Spleen (tissue), 11 donors: Measurements from ENCODE around the gene MT1B. TPM values are rescaled to one million over a fixed set of nuclear protein-coding genes. Genes with fewer than 3 reads are reported as not detected.
"Not testable (repeated sequence)": the region's sequence is repeated elsewhere in the genome, so short reads cannot be mapped to it uniquely, and the experiment has no call there.

ENCODE experiments used
- DNase-seq: peaks from one replicate; pipeline ENCODE4 v3.0.0-alpha.2; 2020
- H3K27ac ChIP-seq, 8 donors: fragments of 200-600 bp; sonication (generic) in 7 of 8; 1 replicate in 4 of 8; 2 replicates in 4 of 8; pipeline versions ENCODE4 v1.5.0 to v1.8.0; 2016 to 2021; ENCODE audit warnings: inconsistent platforms in 4 of 8, mild to moderate bottlenecking in 4 of 8, moderate library complexity in 1 of 8
- H3K27me3 ChIP-seq, 7 donors: fragments of 200-600 bp; sonication (generic) in 6 of 7; replicated peaks in 1 of 7; 1 replicate in 4 of 7; 2 replicates in 3 of 7; pipeline versions ENCODE4 v1.5.0 to v1.8.0; 2016 to 2021; ENCODE audit warnings: inconsistent platforms in 3 of 7, mild to moderate bottlenecking in 1 of 7
- H3K36me3 ChIP-seq, 6 donors: fragments of 200-600 bp; sonication (generic) in 5 of 6; 1 replicate in 4 of 6; 2 replicates in 2 of 6; pipeline versions ENCODE4 v1.5.0 to v1.8.0; 2016 to 2021; ENCODE audit warnings: inconsistent platforms in 2 of 6
- H3K4me1 ChIP-seq, 6 donors: fragments of 200-600 bp; sonication (generic) in 5 of 6; 1 replicate in 3 of 6; 2 replicates in 3 of 6; pipeline versions ENCODE4 v1.5.0 to v1.8.0; 2016 to 2021; ENCODE audit warnings: inconsistent platforms in 3 of 6
- H3K4me3 ChIP-seq, 8 donors: fragments of 200-600 bp; sonication (generic) in 7 of 8; 1 replicate in 4 of 8; 2 replicates in 4 of 8; pipeline versions ENCODE4 v1.5.0 to v1.8.0; 2016 to 2021; ENCODE audit warnings: inconsistent platforms in 4 of 8, mild to moderate bottlenecking in 4 of 8, moderate library complexity in 2 of 8
- H3K9me3 ChIP-seq, 8 donors: fragments of 200-600 bp; sonication (generic) in 7 of 8; 1 replicate in 4 of 8; 2 replicates in 4 of 8; pipeline versions ENCODE4 v1.5.0 to v1.8.0; 2016 to 2021; ENCODE audit warnings: inconsistent platforms in 4 of 8
- CTCF ChIP-seq, 11 experiments: fragments of 200-600 bp in 7 of 11; fragments of 450-650 bp in 4 of 11; sonication (generic) in 4 of 11; IDR thresholded peaks in 8 of 11; conservative IDR thresholded peaks in 3 of 11; 1 replicate in 7 of 11; 2 replicates in 4 of 11; pipeline versions ENCODE4 v1.4.0 to v1.8.0; 2016 to 2021; ENCODE audit warnings: antibody characterized with exemption in 11 of 11, inconsistent platforms in 4 of 11, mild to moderate bottlenecking in 1 of 11
- POLR2A ChIP-seq, 3 donors: fragments of 450-650 bp; IDR thresholded peaks; one replicate each; pipeline ENCODE4 v1.5.1; 2017; ENCODE audit warnings: antibody characterized with exemption in 3 of 3, mild to moderate bottlenecking in 1 of 3
- POLR2AphosphoS5 ChIP-seq, 3 donors: sonication (generic); formaldehyde crosslinking; IDR thresholded peaks; one replicate each; pipeline ENCODE4 v1.5.1; 2017; ENCODE audit warnings: antibody characterized with exemption in 3 of 3
- WGBS, 5 donors: extraction: QIAGEN DNeasy Blood & Tissue Kit in 3 of 5; methylation state at CpG; one replicate each; pipeline versions ENCODE4 v1.1.5 to v1.1.7; 2013 to 2018; 5-methylcytosine and 5-hydroxymethylcytosine counted together
- intact Hi-C: fragments of 100-400 bp; cut with DNase I; formaldehyde crosslinking; loops from one replicate; pipeline ENCODE4 v1.15.0; 2023; ENCODE audit warnings: low total_unique reads
- polyA plus RNA-seq, 3 donors: library from polyadenylated mRNA; stranded (reverse); fragments of 200-250 nt; gene quantifications; one replicate each; pipeline ENCODE4 v1.2.1, GENCODE V29; 2013
- total RNA-seq, 7 donors: library from RNA; depleted of rRNA in 3 of 7; stranded (reverse); fragments of >200 nt in 3 of 7; fragmentation: NEBNext Ultra II Directional in 4 of 7; extraction: Animal tissue kit (Norgen Biotek cat#: 25700) in 4 of 7; gene quantifications; one replicate each; pipeline versions ENCODE4 v1.1.0 to v1.2.1, GENCODE V29; 2016 to 2021
- donor health status: healthy with polysubstance abuse.
- donor health status: DM: no; HTN: no; CAD: no; lungs with moderate emphysema.
- donor health status: DM: no; HTN: no; CAD: no.
- donor health status: Bipolar disorder and iron deficiency.
- donor health status: healthy.
- donor health status: DM: no; HTN: no; CAD: no.
- donor health status: DM: yes; HTN: yes; CAD: no.

The MT1B gene
- total and polyA plus RNA-seq, 10 donors: not detected

GRCh38 chr16:56620339-56620897, 31.3 kb upstream of the MT1B start:
- intact Hi-C loops: no loop called here
- Histone ChIP-seq H3K4me3 (no peak overlapping the region), H3K9me3 (no peaks in the 10 kb centered on the region), H3K4me1 (peaks cover 0 to 23% (median 18%) of the 10 kb centered on the region in 6 donors), H3K27me3 (peaks cover 0 to 41% (median 12%) of the 10 kb centered on the region in 7 donors), H3K36me3 (no peaks in the 10 kb centered on the region), H3K27ac (no peak overlapping the region)
- 78 to 92% (median 85%) methylated on average over 7 to 8 of the region's 8 CpGs for WGBS, 5 donors
- DNase-seq: no peak
- TF ChIP-seq POLR2AphosphoS5 (IDR thresholded peaks at IDR 0.05): no peak
- TF ChIP-seq POLR2A (IDR thresholded peaks at IDR 0.05): no peak
- TF ChIP-seq CTCF (IDR thresholded peaks at IDR 0.05 in 8 of 11, conservative IDR thresholded peaks at IDR 0.05 in 3 of 11): no peak

- 67 to 88% (median 79%) methylated on average over 4 of the region's 4 CpGs for WGBS, 5 donors
- peaks cover 0 to 49% (median 18%) of the 10 kb centered on the region in 7 donors for H3K27me3 ChIP-seq
- H3K4me3 ChIP-seq, H3K9me3 ChIP-seq, DNase-seq, H3K36me3 ChIP-seq, intact Hi-C loops, H3K27ac ChIP-seq: not testable (repeated sequence)
- peaks cover 3 to 33% (median 26%) of the 10 kb centered on the region in 6 donors for H3K4me1 ChIP-seq
These were observed 29.8 kb upstream of the MT1B start for GRCh38 chr16:56621665-56622445.

GRCh38 chr16:56623184-56623583, 28.5 kb upstream of the MT1B start:
- H3K9me3 ChIP-seq, H3K4me3 ChIP-seq, H3K27ac ChIP-seq, DNase-seq, intact Hi-C loops, H3K36me3 ChIP-seq: not testable (repeated sequence)
- H3K27me3 ChIP-seq: peaks cover 0 to 44% (median 18%) of the 10 kb centered on the region in 7 donors
- H3K4me1 ChIP-seq: peaks cover 0 to 25% (median 16%) of the 10 kb centered on the region in 6 donors
- WGBS, 5 donors: 85 to 93% (median 91%) methylated on average over 5 of the region's 5 CpGs

GRCh38 chr16:56623637-56624036, 28.0 kb upstream of the MT1B start:
- intact Hi-C loops: no loop called here
- 91 to 99% (median 96%) methylated on average over 2 of the region's 2 CpGs for WGBS, 5 donors
- Histone ChIP-seq H3K9me3 (no peaks in the 10 kb centered on the region), H3K4me1 (peaks cover 0 to 25% (median 16%) of the 10 kb centered on the region in 6 donors), H3K27me3 (peaks cover 0 to 39% (median 18%) of the 10 kb centered on the region in 7 donors), H3K36me3 (no peaks in the 10 kb centered on the region), H3K27ac (no peak overlapping the region), H3K4me3 (no peak overlapping the region)
- no peak for DNase-seq
- no peak for TF ChIP-seq CTCF (IDR thresholded peaks at IDR 0.05 in 8 of 11, conservative IDR thresholded peaks at IDR 0.05 in 3 of 11)
- TF ChIP-seq POLR2A (IDR thresholded peaks at IDR 0.05): no peak
- TF ChIP-seq POLR2AphosphoS5 (IDR thresholded peaks at IDR 0.05): no peak
